ENCODE data around the gene FPR3. TPM values are rescaled to one million over a fixed set of nuclear protein-coding genes. Genes with fewer than 3 reads are reported as not detected.

Gene FPR3
- total and polyA plus RNA-seq, 9 of the 15 experiments (the other 6 are each of a cell fraction or from before 2014, with no cell fraction given) = 0.08 to 0.51 (median 0.22) TPM; not detected in 1

DNA sequence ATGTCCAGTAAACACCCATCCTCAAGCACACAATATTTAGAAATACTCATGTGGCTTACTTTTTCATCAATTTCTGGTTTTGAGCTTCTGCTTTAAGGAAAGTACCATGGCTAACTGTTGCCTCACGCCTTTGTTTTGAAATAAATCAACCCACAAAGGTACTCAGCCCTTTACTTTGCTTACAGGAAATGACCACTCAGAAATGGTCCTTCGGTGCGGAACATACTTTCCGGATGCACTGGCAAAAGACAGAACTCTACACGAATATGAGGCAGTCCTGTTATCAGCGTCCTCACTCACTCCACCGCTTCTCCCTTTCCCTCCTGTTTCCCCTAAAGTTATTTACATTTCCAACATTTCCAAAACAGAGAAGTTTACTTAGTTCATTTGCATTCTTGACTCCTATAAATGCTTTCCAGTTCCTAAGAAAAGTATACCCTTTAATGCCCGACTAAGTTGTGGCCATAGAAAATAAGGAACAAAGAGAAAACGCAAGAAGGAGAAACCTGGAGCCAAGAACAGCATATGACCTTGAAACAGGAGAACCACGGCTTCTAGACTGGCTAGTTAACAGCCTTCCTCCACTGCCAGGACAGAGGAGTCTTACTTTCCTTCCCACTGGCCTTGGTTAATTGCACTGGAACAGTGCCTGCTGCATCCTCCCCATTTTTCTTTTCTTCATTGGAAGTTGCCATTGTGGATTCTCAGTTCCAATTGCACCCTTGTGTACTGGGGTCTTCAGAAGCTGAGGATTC, 23.4 kb upstream of the FPR3 start:
- Histone ChIP-seq H3K4me3 (no peak overlapping the region), H3K9me1 (ENCODE audit: control insufficient read depth, insufficient read depth, low read length) (no peaks in the 10 kb centered on the region), H3K9ac (ENCODE audit: insufficient read depth in 1 of 2, low read depth in 2 of 2, low read length in 2 of 2) (no peak overlapping the region), H3K9me3 (replicated peaks; ENCODE audit: control insufficient read depth, insufficient read depth, low read depth, low read length) (0 out of 2 replicates have a peak, but pooled peaks cover 2% of the 10 kb centered on the region), H3K79me2 (ENCODE audit: control insufficient read depth, insufficient read depth, low read length) (no peaks in the 10 kb centered on the region), H2AFZ (ENCODE audit: low read depth, low read length) (peak overlapping the region; percentile 73), H4K20me1 (replicated peaks; ENCODE audit: control insufficient read depth, insufficient read depth, low read length) (no peaks in the 10 kb centered on the region), H3K4me1 (replicated peaks in 1 of 2; ENCODE audit: control insufficient read depth in 2 of 2, insufficient read depth in 2 of 2, low read length in 2 of 2) (peaks cover 0 to 19% of the 10 kb centered on the region in 2 experiments; a peak in 1 of 5 replicates), H3K36me3 (ENCODE audit: control insufficient read depth, insufficient read depth, low read length) (no peaks in the 10 kb centered on the region), H3K27ac (ENCODE audit: extremely low read depth, low read depth, low read length) (no peak overlapping the region), H3K27me3 (ENCODE audit: control insufficient read depth in 2 of 2, insufficient read depth in 2 of 2, low read length in 2 of 2) (no peaks in the 10 kb centered on the region), H3K4me2 (ENCODE audit: insufficient read depth, low read length) (no peak overlapping the region; the same call in 1 of the 2 replicates)
- ATAC-seq (no peak), FAIRE-seq (no peak), DNase-seq (ENCODE audit: extremely low read depth in 1 of 4, low spot score in 3 of 4) (no peak)
- in situ Hi-C loops (cut with MboI) (no loop called here), intact Hi-C loops (cut with micrococcal nuclease) (no loop called here)
- POLR2A ChIA-PET = no interaction called here
- WGBS (ENCODE audit: insufficient coverage, low coverage, missing lambda C conversion rate) = 13% methylated on average over 10 of the region's 10 CpGs
- no TSS peak for BruUV-seq (replicated peaks)
- CTCF ChIA-PET (ENCODE audit: low intra/inter-chr PET ratio) = interaction anchor here (0.6 kb wide), 1 partner anchor 296 kb away, joined by 3 read pairs; no protein-coding TSS in a partner anchor
- TF ChIP-seq TAF15 (IDR thresholded peaks at IDR 0.05; ENCODE audit: low read depth, low read length) (no peak), FOSL1 (tag; conservative IDR thresholded peaks at IDR 0.05) (no peak), FUS (optimal IDR thresholded peaks at IDR 0.05; ENCODE audit: low read depth, low read length) (no peak), PREB (CRISPR knock-in tag; IDR thresholded peaks at IDR 0.05) (no peak), SPI1 (IDR thresholded peaks at IDR 0.05; ENCODE audit: borderline replicate concordance, low read depth, low read length) (no peak), USF1 (CRISPR knock-in tag; IDR thresholded peaks at IDR 0.05) (no peak), KLF10 (CRISPR knock-in tag; IDR thresholded peaks at IDR 0.05) (no peak), PRPF4 (IDR thresholded peaks at IDR 0.05; ENCODE audit: insufficient read depth, low read depth, low read length, poor library complexity, severe bottlenecking) (no peak), NR4A1 (CRISPR knock-in tag; IDR thresholded peaks at IDR 0.05) (no peak), NR4A1 (tag; IDR thresholded peaks at IDR 0.05) (no peak), HEY1 (CRISPR knock-in tag; IDR thresholded peaks at IDR 0.05; ENCODE audit: borderline replicate concordance) (no peak), ZNF668 (CRISPR knock-in tag; IDR thresholded peaks at IDR 0.05) (no peak), ZBTB34 (CRISPR knock-in tag; IDR thresholded peaks at IDR 0.05) (no peak), KDM4B (IDR thresholded peaks at IDR 0.05; ENCODE audit: borderline replicate concordance in 2 of 2, low read depth in 1 of 2) (no peak), ZNF778 (CRISPR knock-in tag; IDR thresholded peaks at IDR 0.05) (no peak), MXI1 (IDR thresholded peaks at IDR 0.05; ENCODE audit: low read depth, low read length) (no peak)
- TF ChIP-seq, protein P1, sequence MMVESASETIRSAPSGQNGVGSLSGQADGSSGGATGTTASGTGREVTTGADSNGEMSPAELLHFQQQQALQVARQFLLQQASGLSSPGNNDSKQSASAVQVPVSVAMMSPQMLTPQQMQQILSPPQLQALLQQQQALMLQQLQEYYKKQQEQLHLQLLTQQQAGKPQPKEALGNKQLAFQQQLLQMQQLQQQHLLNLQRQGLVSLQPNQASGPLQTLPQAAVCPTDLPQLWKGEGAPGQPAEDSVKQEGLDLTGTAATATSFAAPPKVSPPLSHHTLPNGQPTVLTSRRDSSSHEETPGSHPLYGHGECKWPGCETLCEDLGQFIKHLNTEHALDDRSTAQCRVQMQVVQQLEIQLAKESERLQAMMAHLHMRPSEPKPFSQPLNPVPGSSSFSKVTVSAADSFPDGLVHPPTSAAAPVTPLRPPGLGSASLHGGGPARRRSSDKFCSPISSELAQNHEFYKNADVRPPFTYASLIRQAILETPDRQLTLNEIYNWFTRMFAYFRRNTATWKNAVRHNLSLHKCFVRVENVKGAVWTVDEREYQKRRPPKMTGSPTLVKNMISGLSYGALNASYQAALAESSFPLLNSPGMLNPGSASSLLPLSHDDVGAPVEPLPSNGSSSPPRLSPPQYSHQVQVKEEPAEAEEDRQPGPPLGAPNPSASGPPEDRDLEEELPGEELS (CRISPR knock-in tag; IDR thresholded peaks at IDR 0.05; ENCODE audit: borderline replicate concordance) = no peak
